Measurements from ENCODE around the gene TUBD1. TPM values are rescaled to one million over a fixed set of nuclear protein-coding genes. Genes with fewer than 3 reads are reported as not detected.
A peak's percentile ranks its signal among the peaks of the same experiment; 100 is the strongest.

The TUBD1 gene
- total RNA-seq, 1 experiment from 2014 or later, result 12.5 TPM

DNA sequence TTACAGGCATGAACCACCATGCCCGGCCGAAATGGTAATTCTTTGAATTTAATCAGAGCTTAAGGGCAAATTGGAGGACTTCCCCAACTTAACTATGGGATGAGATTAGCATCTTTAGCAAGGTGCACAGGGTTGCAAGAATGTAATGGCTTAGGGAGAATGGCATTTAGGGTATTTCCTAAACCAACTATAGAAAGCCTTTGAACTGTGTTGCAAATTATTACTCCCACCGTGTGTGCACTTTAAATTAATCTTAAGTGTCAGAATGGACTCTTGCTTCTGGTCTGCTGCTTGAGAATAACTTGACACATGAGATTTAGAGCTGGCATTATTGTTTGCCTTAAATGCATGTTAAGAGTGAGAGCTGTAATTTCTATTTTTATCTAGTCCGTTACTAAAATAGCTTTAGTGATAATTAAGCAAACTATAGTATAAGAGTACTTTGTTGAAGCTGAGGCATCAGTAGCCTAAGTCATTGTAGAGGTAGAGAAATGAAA, 59.8 kb downstream of the TUBD1 start:
- ChIA-PET POLR2A (interaction anchor here (0.5 to 1.3 kb wide), 7 partner anchors 11 to 125 kb away, joined by 3 to 18 read pairs (median 7); no protein-coding TSS in a partner anchor), CTCF (interaction anchor here (0.6 kb wide), 1 partner anchor 18 kb away, joined by 4 read pairs; no protein-coding TSS in a partner anchor)
- intact Hi-C loops (cut with micrococcal nuclease; ENCODE audit: unreplicated experiment), result no loop called here
- ATAC-seq (peak; percentile 40), DNase-seq (ENCODE audit: low read depth, low spot score) (no peak)
- Histone ChIP-seq H3K9me3 (ENCODE audit: control insufficient read depth, insufficient read depth, low read depth, low read length) (no peaks in the 10 kb centered on the region), H3K27me3 (ENCODE audit: control insufficient read depth, insufficient read depth, low read length) (no peaks in the 10 kb centered on the region), H3K27ac (ENCODE audit: low read length) (peak overlapping the region; percentile 100), H3K4me1 (ENCODE audit: control insufficient read depth, insufficient read depth, low read length) (peaks cover 75% of the 10 kb centered on the region), H3K4me3 (ENCODE audit: low read depth in 2 of 2, low read length in 2 of 2) (no peak overlapping the region), H3K36me3 (ENCODE audit: control insufficient read depth, insufficient read depth, low read length) (no peaks in the 10 kb centered on the region)
- TF ChIP-seq TCF7L2 (IDR thresholded peaks at IDR 0.05; ENCODE audit: low read depth, low read length) (peak; percentile 99), SIN3A (IDR thresholded peaks at IDR 0.05; ENCODE audit: borderline replicate concordance, insufficient read depth, low read depth, low read length) (no peak), POLR2AphosphoS5 (IDR thresholded peaks at IDR 0.05; ENCODE audit: low read depth, low read length) (no peak)
- TF ChIP-seq, protein P1, sequence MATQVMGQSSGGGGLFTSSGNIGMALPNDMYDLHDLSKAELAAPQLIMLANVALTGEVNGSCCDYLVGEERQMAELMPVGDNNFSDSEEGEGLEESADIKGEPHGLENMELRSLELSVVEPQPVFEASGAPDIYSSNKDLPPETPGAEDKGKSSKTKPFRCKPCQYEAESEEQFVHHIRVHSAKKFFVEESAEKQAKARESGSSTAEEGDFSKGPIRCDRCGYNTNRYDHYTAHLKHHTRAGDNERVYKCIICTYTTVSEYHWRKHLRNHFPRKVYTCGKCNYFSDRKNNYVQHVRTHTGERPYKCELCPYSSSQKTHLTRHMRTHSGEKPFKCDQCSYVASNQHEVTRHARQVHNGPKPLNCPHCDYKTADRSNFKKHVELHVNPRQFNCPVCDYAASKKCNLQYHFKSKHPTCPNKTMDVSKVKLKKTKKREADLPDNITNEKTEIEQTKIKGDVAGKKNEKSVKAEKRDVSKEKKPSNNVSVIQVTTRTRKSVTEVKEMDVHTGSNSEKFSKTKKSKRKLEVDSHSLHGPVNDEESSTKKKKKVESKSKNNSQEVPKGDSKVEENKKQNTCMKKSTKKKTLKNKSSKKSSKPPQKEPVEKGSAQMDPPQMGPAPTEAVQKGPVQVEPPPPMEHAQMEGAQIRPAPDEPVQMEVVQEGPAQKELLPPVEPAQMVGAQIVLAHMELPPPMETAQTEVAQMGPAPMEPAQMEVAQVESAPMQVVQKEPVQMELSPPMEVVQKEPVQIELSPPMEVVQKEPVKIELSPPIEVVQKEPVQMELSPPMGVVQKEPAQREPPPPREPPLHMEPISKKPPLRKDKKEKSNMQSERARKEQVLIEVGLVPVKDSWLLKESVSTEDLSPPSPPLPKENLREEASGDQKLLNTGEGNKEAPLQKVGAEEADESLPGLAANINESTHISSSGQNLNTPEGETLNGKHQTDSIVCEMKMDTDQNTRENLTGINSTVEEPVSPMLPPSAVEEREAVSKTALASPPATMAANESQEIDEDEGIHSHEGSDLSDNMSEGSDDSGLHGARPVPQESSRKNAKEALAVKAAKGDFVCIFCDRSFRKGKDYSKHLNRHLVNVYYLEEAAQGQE (IDR thresholded peaks at IDR 0.05; ENCODE audit: insufficient read depth in 1 of 2, low read depth in 2 of 2, low read length in 1 of 2), result no peak
- TF ChIP-seq, protein P2, sequence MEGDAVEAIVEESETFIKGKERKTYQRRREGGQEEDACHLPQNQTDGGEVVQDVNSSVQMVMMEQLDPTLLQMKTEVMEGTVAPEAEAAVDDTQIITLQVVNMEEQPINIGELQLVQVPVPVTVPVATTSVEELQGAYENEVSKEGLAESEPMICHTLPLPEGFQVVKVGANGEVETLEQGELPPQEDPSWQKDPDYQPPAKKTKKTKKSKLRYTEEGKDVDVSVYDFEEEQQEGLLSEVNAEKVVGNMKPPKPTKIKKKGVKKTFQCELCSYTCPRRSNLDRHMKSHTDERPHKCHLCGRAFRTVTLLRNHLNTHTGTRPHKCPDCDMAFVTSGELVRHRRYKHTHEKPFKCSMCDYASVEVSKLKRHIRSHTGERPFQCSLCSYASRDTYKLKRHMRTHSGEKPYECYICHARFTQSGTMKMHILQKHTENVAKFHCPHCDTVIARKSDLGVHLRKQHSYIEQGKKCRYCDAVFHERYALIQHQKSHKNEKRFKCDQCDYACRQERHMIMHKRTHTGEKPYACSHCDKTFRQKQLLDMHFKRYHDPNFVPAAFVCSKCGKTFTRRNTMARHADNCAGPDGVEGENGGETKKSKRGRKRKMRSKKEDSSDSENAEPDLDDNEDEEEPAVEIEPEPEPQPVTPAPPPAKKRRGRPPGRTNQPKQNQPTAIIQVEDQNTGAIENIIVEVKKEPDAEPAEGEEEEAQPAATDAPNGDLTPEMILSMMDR (IDR thresholded peaks at IDR 0.05), result no peak
- no TSS peak for BruUV-seq (replicated peaks)
- in situ Hi-C loops (cut with HindIII; ENCODE audit: low pct_unique_long_range_greater_than_20kb, low sequenced_read_pairs), result no loop called here

DNA sequence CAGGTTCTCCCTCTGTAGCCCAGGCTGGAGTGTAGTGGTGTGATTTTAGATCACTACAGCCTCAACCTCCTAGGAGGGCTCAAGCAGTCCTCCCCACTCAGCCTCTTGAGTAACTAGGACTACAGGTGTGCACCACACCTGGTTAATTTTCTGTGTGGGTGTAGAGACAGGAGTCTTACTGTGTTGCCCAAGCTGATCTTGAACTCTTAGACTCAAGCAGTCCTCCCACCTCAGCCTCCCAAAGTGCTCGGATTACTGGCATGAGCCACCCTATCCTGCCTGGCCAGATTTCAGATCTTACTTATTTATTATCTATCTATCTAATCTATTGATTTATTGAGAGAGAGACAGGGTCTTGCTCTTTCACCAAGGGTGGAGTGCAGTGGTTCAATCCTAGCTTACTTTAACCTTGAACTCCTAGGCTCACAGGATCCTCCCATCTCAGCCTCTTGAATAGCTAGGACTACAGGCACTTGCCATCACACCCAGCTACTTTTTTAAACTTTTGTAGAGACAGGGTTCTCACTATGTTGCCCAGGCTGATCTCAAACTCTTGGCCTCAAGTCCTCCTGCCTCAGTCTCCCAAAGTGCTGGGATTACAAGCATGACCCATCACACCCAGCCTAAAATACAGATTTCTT, 61.8 kb downstream of the TUBD1 start:
- Histone ChIP-seq H3K4me3 (ENCODE audit: low read depth in 2 of 2, low read length in 2 of 2) (no peak overlapping the region), H3K36me3 (ENCODE audit: control insufficient read depth, insufficient read depth, low read length) (no peaks in the 10 kb centered on the region), H3K27ac (ENCODE audit: low read length) (peak overlapping the region; percentile 100), H3K4me1 (ENCODE audit: control insufficient read depth, insufficient read depth, low read length) (peaks cover 77% of the 10 kb centered on the region), H3K9me3 (ENCODE audit: control insufficient read depth, insufficient read depth, low read depth, low read length) (no peaks in the 10 kb centered on the region), H3K27me3 (ENCODE audit: control insufficient read depth, insufficient read depth, low read length) (no peaks in the 10 kb centered on the region)
- ChIA-PET CTCF (interaction anchor here (0.7 kb wide), 1 partner anchor 17 kb away, joined by 4 read pairs; no protein-coding TSS in a partner anchor), POLR2A (interaction anchor here (0.5 to 1.4 kb wide), 3 partner anchors 10 to 124 kb away, joined by 3 to 17 read pairs (median 10); partner anchors contain the start of genes PTRH2 and VMP1)
- ATAC-seq, result no peak
- no TSS peak for BruUV-seq (replicated peaks)
- TF ChIP-seq, protein P1 (IDR thresholded peaks at IDR 0.05; ENCODE audit: insufficient read depth in 1 of 2, low read depth in 2 of 2, low read length in 1 of 2), result no peak
- TF ChIP-seq, protein P2 (IDR thresholded peaks at IDR 0.05), result no peak
- TF ChIP-seq TCF7L2 (IDR thresholded peaks at IDR 0.05; ENCODE audit: low read depth, low read length) (no peak), SIN3A (IDR thresholded peaks at IDR 0.05; ENCODE audit: borderline replicate concordance, insufficient read depth, low read depth, low read length) (no peak), POLR2AphosphoS5 (IDR thresholded peaks at IDR 0.05; ENCODE audit: low read depth, low read length) (no peak)
- in situ Hi-C loops (cut with HindIII; ENCODE audit: low pct_unique_long_range_greater_than_20kb, low sequenced_read_pairs), result no loop called here
- no peak for DNase-seq (ENCODE audit: low read depth, low spot score)
- intact Hi-C loops (cut with micrococcal nuclease; ENCODE audit: unreplicated experiment), result no loop called here

Measured in Panc1 (cell line).